NCI-H2227 (cell line): ENCODE data around the gene ZNF665.
"Not testable (repeated sequence)": the region's sequence is repeated elsewhere in the genome, so short reads cannot be mapped to it uniquely, and the experiment has no call there.

ENCODE experiments used
- DNase-seq: peaks from one replicate; lab custom pipeline; 2025; ENCODE audit not compliant: unreplicated experiment; lab: John Stamatoyannopoulos, UW

Gene ZNF665

GRCh38 chr19:53192771-53193534 lies at the start of gene ZNF665:
TSS of gene ZNF665 (minus strand) at chr19:53193358. CDS start at chr19:53182898, 10,460 bp downstream.
- DNase-seq = peak; percentile 96

DNA sequence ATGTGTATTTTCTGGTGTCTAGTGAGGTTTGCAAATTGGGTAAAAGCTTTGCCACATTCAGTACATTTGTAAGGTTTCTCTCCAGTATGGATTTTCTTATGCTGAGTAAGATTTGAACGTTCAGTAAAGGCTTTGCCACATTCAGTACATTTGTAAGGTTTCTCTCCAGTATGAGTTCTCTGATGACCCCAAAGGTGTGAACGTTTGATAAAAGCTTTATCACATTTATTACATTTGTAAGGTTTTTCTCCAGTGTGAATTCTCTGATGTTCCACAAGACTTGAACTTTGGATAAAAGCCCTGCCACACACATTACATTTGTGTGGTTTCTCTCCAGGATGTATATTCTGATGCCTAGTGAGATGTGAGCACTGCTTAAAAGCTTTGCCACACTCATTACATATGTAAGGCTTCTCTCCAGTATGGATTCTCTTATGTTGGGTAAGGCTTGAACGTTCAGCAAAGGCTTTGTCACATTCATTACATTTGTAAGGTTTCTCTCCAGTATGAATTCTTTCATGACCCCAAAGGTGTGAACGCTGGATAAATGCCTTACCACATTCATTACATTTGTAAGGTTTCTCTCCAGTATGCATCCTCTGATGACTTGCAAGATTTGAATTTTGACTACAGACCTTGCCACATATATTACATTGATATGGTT lies 44.1 kb upstream of the ZNF665 start:
- no peak for DNase-seq

GRCh38 chr19:53224606-53225005 lies 31.4 kb upstream of the ZNF665 start:
- DNase-seq = no peak

GRCh38 chr19:53222716-53223115 lies 29.6 kb upstream of the ZNF665 start:
- not testable (repeated sequence) for DNase-seq

- DNase-seq = no peak
Measured at GRCh38 chr19:53212703-53213320, 19.7 kb upstream of the ZNF665 start.

GRCh38 chr19:53211554-53211953 lies 18.4 kb upstream of the ZNF665 start:
- DNase-seq = not testable (repeated sequence)

DNA sequence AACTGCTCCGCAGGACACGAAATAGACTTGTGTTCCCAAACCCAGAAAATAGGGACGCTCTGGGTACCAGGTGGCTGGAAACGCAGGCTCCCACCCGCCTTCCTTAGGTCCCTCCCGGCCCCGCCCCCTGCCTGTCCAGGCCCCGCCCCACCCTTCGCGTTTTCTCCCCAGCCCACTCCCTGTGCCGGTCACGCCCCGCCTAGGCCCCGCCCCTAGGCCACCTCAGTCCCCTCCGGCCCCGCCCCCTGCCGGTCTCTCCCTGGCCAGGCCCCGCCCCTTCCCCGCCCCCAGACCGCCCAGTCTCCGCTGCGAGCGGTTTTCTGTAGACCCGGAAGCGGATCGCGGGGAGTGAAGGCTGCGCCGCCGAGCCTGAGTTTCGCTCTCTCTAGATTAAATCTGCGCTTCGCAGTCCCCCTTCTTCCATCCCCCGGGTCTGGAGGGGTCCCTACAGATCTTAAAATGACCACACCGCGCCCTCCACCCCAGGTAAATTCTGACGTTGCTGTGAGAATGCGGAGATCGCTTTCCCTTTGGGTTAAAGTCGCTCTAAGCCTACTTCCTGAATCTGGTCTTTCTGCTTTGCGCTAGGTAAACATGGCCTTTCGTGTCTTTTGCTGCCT lies 3.7 kb upstream of the ZNF665 start:
- peak; percentile 100 for DNase-seq

- DNase-seq = peak; percentile 94
Measured at GRCh38 chr19:53195265-53195903, 2.2 kb upstream of the ZNF665 start.

DNA sequence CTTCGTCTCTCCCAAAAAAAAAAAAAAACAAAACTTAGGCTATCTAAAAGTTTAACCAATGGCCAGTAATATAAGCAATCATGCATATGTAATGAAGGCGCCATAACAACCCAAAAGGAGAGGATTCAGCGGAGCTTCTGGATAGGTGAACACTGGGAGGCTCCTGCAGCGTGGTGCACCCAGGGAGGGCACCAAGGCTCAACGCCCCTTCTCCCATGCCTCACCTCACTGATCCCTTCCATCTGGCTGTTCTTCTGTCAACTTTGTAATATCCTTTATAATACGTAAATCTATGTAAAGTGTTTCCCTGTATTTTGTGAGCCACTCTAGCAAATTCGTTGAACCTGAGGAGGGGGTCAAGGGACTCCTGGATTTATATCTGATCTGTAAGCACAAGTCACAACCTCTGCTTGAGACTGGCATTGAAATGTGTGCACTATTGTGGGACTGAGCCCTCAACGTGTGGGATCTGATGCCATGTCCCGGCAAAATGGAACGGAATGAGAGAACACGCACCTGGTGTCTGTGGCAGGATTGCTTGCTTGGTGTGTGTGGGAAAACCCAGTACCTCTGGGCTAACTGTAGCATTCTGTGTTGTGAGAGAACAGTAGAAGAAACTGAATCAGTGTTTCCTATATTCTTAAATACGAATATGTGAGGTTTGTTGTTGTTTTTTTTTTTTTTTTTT lies 521 bp upstream of the ZNF665 start:
- DNase-seq = no peak

GRCh38 chr19:53190253-53190652 lies 2.9 kb downstream of the ZNF665 start:
- DNase-seq = no peak

DNA sequence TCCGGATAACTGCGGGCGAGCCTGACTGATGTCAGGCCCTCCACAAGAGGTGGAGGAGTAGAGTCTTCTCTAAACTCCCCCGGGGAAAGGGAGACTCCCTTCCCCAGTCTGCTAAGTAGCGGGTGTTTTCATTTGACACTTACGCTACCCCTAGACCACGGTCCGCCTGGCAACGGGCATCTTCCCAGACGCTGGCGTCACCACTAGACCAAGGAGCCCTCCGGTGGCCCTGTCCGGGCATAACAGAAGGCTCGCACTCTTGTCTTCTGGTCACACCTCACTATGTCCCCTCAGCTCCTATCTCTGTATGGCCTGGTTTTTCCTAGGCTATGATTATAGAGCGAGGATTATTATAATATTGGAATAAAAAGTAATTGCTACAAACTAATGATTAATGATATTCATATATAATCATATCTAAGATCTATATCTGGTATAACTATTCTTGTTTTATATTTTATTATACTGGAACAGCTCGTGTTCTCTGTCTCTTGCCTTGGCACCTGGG lies 3.4 kb downstream of the ZNF665 start:
- DNase-seq = not testable (repeated sequence)

DNA sequence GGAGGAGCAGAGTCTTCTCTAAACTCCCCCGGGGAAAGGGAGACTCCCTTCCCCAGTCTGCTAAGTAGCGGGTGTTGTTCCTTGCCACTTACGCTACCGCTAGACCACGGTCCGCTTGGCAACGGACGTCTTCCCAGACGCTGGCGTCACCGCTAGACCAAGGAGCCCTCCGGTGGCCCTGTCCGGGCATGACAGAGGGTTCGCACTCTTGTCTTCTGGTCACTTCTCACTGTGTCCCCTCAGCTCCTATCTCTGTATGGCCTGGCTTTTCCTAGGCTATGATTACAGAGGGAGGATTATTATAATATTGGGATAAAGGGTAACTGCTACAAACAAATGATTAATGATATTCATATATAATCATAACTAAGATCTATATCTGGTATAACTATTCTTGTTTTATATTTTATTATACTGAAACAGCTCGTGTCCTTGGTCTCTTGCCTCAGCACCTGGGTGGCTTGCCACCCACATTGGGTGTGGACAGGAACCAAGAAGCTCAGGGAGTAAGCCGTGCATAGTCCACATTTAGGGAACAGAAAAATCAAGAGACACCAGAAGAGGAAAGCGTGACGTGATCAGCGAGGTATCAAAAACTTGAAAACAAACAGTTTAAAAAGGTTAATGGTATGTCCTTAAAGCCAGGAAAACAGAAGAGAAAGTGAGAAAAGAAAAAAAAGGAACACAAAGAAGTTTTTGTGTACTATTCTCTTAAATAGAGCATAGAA lies 7.8 kb downstream of the ZNF665 start:
- not testable (repeated sequence) for DNase-seq

DNA sequence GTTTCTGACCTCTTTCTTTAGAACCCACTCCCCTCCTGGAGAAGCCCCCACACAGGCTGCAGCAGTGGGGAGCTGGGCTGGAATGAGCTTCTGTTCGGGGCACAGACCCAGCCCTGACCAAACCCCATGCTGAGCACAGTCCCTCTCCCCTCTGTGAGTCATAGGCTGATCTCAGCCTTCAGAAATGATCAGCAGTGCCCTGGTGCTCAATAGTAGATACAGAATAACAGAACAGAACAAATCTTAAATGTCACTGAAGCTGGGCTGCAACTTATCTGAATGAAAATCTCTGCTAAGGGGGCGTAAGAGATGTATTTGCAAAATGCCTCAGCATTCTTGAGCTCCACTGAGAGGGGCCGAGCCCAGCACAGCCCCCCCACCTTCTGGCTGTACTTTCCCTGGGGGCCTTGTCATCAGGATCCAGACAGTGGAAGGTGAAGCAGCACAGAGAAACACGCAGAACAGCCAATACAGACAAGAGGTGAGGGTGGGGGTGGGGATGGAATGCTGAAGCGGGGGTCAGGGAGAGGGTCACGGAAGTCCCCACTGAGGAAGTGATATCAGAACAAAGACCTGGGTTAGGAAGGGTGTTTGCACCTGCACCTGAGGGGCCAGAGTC lies 9.9 kb downstream of the ZNF665 start:
- DNase-seq = no peak

DNA sequence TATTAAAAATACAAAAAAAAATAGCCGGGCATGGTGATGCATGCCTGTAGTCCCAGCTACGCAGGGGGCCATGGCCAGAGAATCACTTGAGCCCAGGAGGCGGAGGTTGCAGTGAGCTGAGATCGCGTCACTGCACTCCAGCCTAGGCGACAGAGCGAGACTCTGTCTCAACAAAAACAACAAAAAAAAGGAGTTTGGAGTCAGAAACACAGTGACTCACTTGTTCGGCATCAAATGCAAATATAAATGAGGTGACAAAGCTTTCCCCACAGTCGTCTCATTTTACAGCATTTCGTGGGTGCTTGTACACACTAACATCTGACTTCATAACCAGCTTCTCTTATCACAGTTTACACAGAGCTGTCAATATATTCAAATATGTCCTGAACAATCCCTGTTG lies 11.0 kb downstream of the ZNF665 start:
- DNase-seq = no peak

- no peak for DNase-seq
Measured at GRCh38 chr19:53177986-53178385, 15.2 kb downstream of the ZNF665 start.

GRCh38 chr19:53172889-53173288 lies 20.3 kb downstream of the ZNF665 start:
- DNase-seq = peak; percentile 47

GRCh38 chr19:53165691-53166091 lies 27.5 kb downstream of the ZNF665 start:
- no peak for DNase-seq

DNA sequence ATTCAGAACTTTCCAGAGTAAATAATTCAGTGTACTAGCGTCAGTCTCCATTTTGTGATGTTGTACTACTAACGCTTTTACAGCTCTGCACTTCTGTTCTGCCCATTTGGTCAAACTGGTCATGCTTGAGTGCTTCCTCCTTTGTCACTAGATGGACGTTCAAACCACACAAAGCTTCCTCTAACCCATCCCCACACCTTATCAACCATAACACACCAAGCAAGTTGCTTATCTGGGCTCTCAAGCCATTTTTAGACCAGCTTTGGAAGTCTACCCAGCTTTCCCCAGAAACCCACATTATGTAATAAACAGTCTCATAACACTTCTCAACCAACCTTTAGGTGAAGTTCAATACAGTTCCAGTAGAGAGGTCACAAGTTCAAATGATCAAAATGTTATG lies 32.0 kb downstream of the ZNF665 start:
- no peak for DNase-seq

DNA sequence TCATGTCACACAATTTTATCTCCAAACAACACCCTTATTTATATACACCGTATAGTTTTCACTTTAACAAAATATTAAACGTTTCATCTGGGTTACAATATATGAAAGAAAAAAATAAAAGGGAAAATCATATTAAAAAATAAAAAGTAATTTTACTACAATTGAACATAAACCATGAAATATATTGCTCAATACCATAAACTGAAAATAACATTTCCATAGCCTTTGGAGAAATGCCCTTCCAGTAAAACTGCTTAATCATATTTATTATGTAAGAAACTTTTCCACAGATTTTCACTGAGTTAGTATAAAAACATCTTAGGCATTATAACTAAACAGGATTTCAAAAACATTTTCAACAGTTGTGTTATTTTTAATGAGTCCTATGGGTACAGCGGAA lies 32.8 kb downstream of the ZNF665 start:
- no peak for DNase-seq
